22Rv1 (cell line): Measurements from ENCODE around the gene TBX15.

Experiments used
- CTCF ChIP-seq: fragments of 450-650 bp; IDR thresholded peaks from 2 replicates; pipeline ENCODE4 v1.5.1; 2017; ENCODE audit warnings: mild to moderate bottlenecking
- ZFX ChIP-seq: fragments of 450-650 bp; IDR thresholded peaks from 2 replicates; pipeline ENCODE4 v1.6.1; 2017; ENCODE audit warnings: antibody characterized with exemption, borderline replicate concordance

DNA sequence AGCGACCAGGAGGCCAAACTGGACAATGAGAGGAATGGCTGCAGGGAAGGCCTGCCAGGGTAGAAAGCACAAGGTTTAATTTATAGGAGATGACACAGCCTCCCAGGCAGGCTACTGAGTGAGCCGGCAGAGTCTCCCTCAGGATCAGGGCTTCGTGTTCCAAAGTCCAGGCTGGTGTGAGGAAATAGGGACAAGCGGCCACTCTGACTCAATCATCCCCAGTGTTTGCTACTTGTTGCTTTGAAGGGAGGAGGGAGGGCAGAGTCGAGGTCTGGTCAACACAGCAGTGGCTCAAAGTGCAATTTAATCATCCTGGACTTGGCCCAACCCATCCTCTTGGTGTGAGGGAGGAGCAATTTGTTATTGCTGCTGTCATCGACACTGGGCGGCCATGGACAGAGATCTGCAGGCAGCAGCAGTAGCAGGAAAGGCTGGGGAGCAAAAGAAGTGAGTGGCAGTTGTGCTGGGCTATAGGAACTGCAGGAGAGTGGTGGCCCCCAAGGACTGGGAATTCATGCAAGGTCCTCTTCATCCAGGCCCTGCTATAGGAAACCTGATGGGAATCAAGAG, 27.5 kb downstream of the TBX15 start:
- TF ChIP-seq CTCF (no peak), ZFX (no peak)
